Activated CD8-positive, alpha-beta T cell treated with anti-CD3 and anti-CD28 coated beads for 36 hours (primary cell): ENCODE measurements around the gene TEX36. TPM values are rescaled to one million over a fixed set of nuclear protein-coding genes. Genes with fewer than 3 reads are reported as not detected.
"Not testable (repeated sequence)": the region's sequence is repeated elsewhere in the genome, so short reads cannot be mapped to it uniquely, and the experiment has no call there.

Experiments used
- ATAC-seq: fragments of 200-7000 bp; cut with Tn5 transposase; one replicate; pipeline ENCODE4 v1.10.0; 2021; ENCODE audit warnings: mild to moderate bottlenecking, moderate library complexity
- CTCF ChIA-PET: fragments of 350-600 bp; sonication (Branson Sonifier 250); formaldehyde crosslinking; loops from one replicate; lab custom pipeline; 2021; ENCODE audit warnings: antibody characterized with exemption; lab: Charles Lee
- POLR2A ChIA-PET: fragments of 350-600 bp; sonication (Branson Sonifier 250); formaldehyde crosslinking; loops from one replicate; lab custom pipeline; 2021; ENCODE audit warnings: antibody characterized with exemption; lab: Charles Lee
- DNase-seq: peaks from one replicate; pipeline ENCODE4 v3.0.0-alpha.2; 2020
- H3K27ac Mint-ChIP-seq: one replicate; pipeline ENCODE4 v1.8.0; 2021; ENCODE audit warnings: mild to moderate bottlenecking, mixed read lengths
- H3K27me3 Mint-ChIP-seq: one replicate; pipeline ENCODE4 v1.8.0; 2021; ENCODE audit warnings: mixed read lengths
- H3K36me3 Mint-ChIP-seq: one replicate; pipeline ENCODE4 v1.8.0; 2021; ENCODE audit warnings: low read depth, mixed read lengths
- H3K4me1 Mint-ChIP-seq: one replicate; pipeline ENCODE4 v1.8.0; 2021; ENCODE audit warnings: low read depth, mixed read lengths
- H3K4me3 Mint-ChIP-seq: one replicate; pipeline ENCODE4 v1.8.0; 2021; ENCODE audit warnings: mild to moderate bottlenecking, moderate library complexity, mixed read lengths
- H3K9me3 Mint-ChIP-seq: one replicate; pipeline ENCODE4 v1.8.0; 2021; ENCODE audit warnings: mixed read lengths
- CTCF ChIP-seq: fragments of 200-600 bp; IDR thresholded peaks from one replicate; pipeline ENCODE4 v1.8.0; 2022; ENCODE audit warnings: antibody characterized with exemption, mild to moderate bottlenecking
- intact Hi-C: fragments of 100-400 bp; cut with micrococcal nuclease; formaldehyde crosslinking; loops from one replicate; pipeline ENCODE4 v1.10.0; 2022
- total RNA-seq, 2 experiments: library from RNA; stranded (reverse); gene quantifications; one replicate each; pipeline ENCODE4 v1.2.3, GENCODE V29; 2021

Gene TEX36
- total RNA-seq, 2 experiments from 2014 or later: not detected

DNA sequence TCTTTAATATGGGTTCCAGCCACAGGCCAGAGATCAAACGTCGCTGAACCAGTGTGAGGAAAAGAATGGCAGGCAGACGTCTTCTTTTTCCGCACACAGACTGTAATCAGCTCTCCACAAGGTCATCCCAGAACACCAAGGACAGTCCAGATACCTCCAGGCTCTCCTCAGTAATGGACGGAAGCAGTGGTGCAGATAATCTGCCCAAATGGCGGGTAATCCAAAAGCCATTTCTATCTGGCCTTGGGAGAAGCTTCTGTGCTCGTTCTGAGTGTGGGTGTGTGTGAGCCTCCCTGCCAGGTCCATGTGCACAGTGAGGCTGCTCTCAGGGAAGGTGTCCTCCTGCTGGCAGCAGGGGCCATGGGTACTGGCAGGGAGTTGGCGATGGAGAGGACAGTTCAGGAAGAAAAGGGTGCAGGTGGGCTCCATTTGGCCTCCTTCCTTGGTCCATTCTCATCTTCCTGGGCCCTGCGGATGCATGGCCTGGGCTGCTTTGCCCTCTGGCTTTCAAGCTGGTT lies 15.6 kb upstream of the TEX36 start:
- TF ChIP-seq CTCF: no peak
- POLR2A ChIA-PET: no interaction called here
- H3K27ac Mint-ChIP-seq: no peak overlapping the region
- no peaks in the 10 kb centered on the region for H3K4me1 Mint-ChIP-seq
- intact Hi-C loops: no loop called here
- H3K27me3 Mint-ChIP-seq: peaks cover 1% of the 10 kb centered on the region
- ATAC-seq: no peak
- peaks cover 1% of the 10 kb centered on the region for H3K36me3 Mint-ChIP-seq
- no peak overlapping the region for H3K4me3 Mint-ChIP-seq
- DNase-seq: no peak
- CTCF ChIA-PET: no interaction called here
- peaks cover 4% of the 10 kb centered on the region for H3K9me3 Mint-ChIP-seq

- H3K27ac Mint-ChIP-seq, POLR2A ChIA-PET, intact Hi-C loops, ATAC-seq, H3K9me3 Mint-ChIP-seq, H3K4me1 Mint-ChIP-seq, H3K36me3 Mint-ChIP-seq, H3K27me3 Mint-ChIP-seq, H3K4me3 Mint-ChIP-seq, CTCF ChIA-PET, DNase-seq: not testable (repeated sequence)
Measured at GRCh38 chr10:125696884-125697283, 13.9 kb upstream of the TEX36 start.

GRCh38 chr10:125694883-125695282 lies 11.9 kb upstream of the TEX36 start:
- POLR2A ChIA-PET: no interaction called here

GRCh38 chr10:125693524-125693847 lies 10.5 kb upstream of the TEX36 start:
- ChIA-PET POLR2A (no interaction called here), CTCF (no interaction called here)
- peaks cover 2% of the 10 kb centered on the region for H3K27me3 Mint-ChIP-seq
- H3K27ac Mint-ChIP-seq: no peak overlapping the region
- no peaks in the 10 kb centered on the region for H3K36me3 Mint-ChIP-seq
- TF ChIP-seq CTCF: no peak
- no peaks in the 10 kb centered on the region for H3K4me1 Mint-ChIP-seq
- intact Hi-C loops: no loop called here
- no peaks in the 10 kb centered on the region for H3K9me3 Mint-ChIP-seq
- H3K4me3 Mint-ChIP-seq: no peak overlapping the region
- ATAC-seq (no peak), DNase-seq (no peak)

More at GRCh38 chr10:125694883-125695282, 11.9 kb upstream of the TEX36 start:
- no peaks in the 10 kb centered on the region for H3K4me1 Mint-ChIP-seq
- H3K36me3 Mint-ChIP-seq: no peaks in the 10 kb centered on the region
- intact Hi-C loops: no loop called here
- DNase-seq (no peak), ATAC-seq (no peak)
- H3K27ac Mint-ChIP-seq: no peak overlapping the region
- H3K9me3 Mint-ChIP-seq: no peaks in the 10 kb centered on the region
- TF ChIP-seq CTCF: no peak
- no peak overlapping the region for H3K4me3 Mint-ChIP-seq
- CTCF ChIA-PET: no interaction called here
- no peaks in the 10 kb centered on the region for H3K27me3 Mint-ChIP-seq

DNA sequence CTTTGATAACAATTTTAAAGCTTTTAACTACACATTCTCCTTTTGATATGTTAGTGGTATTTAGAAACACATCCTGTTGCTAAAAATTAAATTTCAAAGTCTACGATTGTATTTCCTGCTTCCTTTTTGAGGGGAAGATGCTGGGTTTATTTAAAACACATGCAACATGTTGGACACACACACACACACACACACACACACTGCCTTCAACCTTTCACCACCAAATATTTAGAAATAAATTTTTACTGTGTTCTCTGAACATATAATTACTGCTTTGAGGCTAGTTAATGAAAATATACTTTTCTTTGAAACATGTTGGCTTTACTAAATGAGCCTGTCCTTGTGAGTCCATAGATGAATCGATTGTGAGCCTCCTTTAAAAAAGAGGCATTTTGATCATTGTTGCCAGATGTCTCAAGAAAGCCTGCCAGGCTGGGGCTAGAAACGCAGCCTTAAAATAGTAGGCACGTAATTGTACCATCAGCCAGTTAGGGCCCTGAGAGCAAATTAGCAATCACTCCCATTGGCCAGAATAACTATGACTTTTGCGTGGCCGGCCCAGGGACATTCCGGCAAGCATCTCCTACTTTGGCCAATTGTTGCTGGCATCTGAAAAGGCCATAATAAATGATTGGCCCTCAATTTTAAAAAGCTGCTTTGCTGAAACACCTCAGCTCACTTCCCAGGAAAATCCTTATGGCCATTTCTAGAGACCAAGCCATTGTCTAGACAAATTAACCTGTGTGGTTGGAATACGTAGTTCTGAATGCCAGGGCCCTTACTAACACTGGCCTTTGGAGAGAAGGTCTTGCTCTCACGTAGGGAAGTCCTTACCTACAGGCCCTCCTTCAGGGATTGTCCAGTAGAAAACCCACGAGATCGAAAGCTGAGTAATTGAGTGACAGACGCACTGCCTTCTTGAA lies 9.9 kb upstream of the TEX36 start:
- ChIA-PET POLR2A (no interaction called here), CTCF (no interaction called here)
- Mint-ChIP-seq H3K27me3 (peaks cover 2% of the 10 kb centered on the region), H3K4me3 (no peak overlapping the region), H3K9me3 (no peaks in the 10 kb centered on the region), H3K4me1 (no peaks in the 10 kb centered on the region), H3K36me3 (no peaks in the 10 kb centered on the region), H3K27ac (no peak overlapping the region)
- no peak for ATAC-seq
- DNase-seq: no peak
- intact Hi-C loops: no loop called here
- no peak for TF ChIP-seq CTCF
